HepG2 (cell line): ENCODE results near the gene SLC17A9. TPM values are rescaled to one million over a fixed set of nuclear protein-coding genes. Genes with fewer than 3 reads are reported as not detected.

Experiments used
- CREM ChIP-seq, 2 experiments: sonication (generic) in 1 of 2; formaldehyde crosslinking in 1 of 2; IDR thresholded peaks; 2 replicates each; pipeline versions ENCODE4 v1.4.0 to v1.6.1; 2016 to 2020; ENCODE audit warnings: antibody characterized with exemption in 1 of 2, mild to moderate bottlenecking in 1 of 2, missing genetic modification reagents in 1 of 2
- JUN ChIP-seq: sonication (generic); formaldehyde crosslinking; IDR thresholded peaks from 2 replicates; pipeline ENCODE4 v1.4.0; 2020; ENCODE audit warnings: mild to moderate bottlenecking, missing genetic modification reagents
- PHF5A ChIP-seq: IDR thresholded peaks from one replicate; pipeline ENCODE4 v1.6.1; 2018; ENCODE audit warnings: low read depth, missing genetic modification reagents; ENCODE audit not compliant: unreplicated experiment
- POLR2A ChIP-seq, 2 experiments: IDR thresholded peaks; 2 replicates each; pipeline ENCODE4 v1.6.1; 2011; ENCODE audit warnings: low read depth in 2 of 2, low read length in 2 of 2, mild to moderate bottlenecking in 1 of 2, moderate library complexity in 1 of 2; ENCODE audit not compliant: insufficient read depth in 1 of 2
- SMAD3 ChIP-seq: sonication (generic); formaldehyde crosslinking; IDR thresholded peaks from 2 replicates; pipeline ENCODE4 v1.4.0; 2020; ENCODE audit warnings: missing genetic modification reagents
- STAG1 ChIP-seq: sonication (generic); formaldehyde crosslinking; IDR thresholded peaks from 2 replicates; pipeline ENCODE4 v1.4.0; 2020; ENCODE audit warnings: missing genetic modification reagents
- THAP11 ChIP-seq: IDR thresholded peaks from 2 replicates; pipeline ENCODE4 v1.6.1; 2016; ENCODE audit warnings: missing biosample characterization, missing genetic modification reagents
- ZNF10 ChIP-seq: sonication (generic); formaldehyde crosslinking; IDR thresholded peaks from 2 replicates; pipeline ENCODE4 v1.4.0; 2020; ENCODE audit warnings: mild to moderate bottlenecking, low read depth, missing genetic modification reagents, borderline replicate concordance
- ZNF703 ChIP-seq: sonication (generic); formaldehyde crosslinking; IDR thresholded peaks from 2 replicates; pipeline ENCODE4 v1.5.1; 2020; ENCODE audit warnings: missing genetic modification reagents, mild to moderate bottlenecking, moderate library complexity, borderline replicate concordance
- ZSCAN29 ChIP-seq: sonication (generic); formaldehyde crosslinking; conservative IDR thresholded peaks from 2 replicates; pipeline ENCODE4 v1.4.0; 2020; ENCODE audit warnings: mild to moderate bottlenecking, missing genetic modification reagents
- ZSCAN31 ChIP-seq: sonication (generic); formaldehyde crosslinking; IDR thresholded peaks from 2 replicates; pipeline ENCODE4 v1.5.0; 2020; ENCODE audit warnings: low read depth, mild to moderate bottlenecking, missing genetic modification reagents
- polyA plus RNA-seq, 8 experiments: library from polyadenylated mRNA; depleted of rRNA in 3 of 8; stranded (reverse) in 7 of 8; unstranded in 1 of 8; fragments of >200 nt; fragmentation: Illumina TruSeq in 4 of 8; extraction: Trizol in 4 of 8; gene quantifications; 2 replicates each; pipeline versions ENCODE4 v1.2.1 to v1.2.3, GENCODE V29; 2011 to 2016; ENCODE audit warnings: low read depth in 4 of 8, missing spikeins in 1 of 8, mixed read lengths in 1 of 8; ENCODE audit not compliant: insufficient read depth in 1 of 8
- total RNA-seq, 5 experiments: library from RNA; depleted of rRNA; stranded (reverse); fragments of >200 nt; fragmentation: Illumina TruSeq; extraction: Trizol; gene quantifications; 2 replicates each; pipeline ENCODE4 v1.2.3, GENCODE V29; 2016; ENCODE audit warnings: low read depth in 1 of 5
- TF ChIP-seq, protein P1 (sequence below): sonication (generic); formaldehyde crosslinking; IDR thresholded peaks from 2 replicates; pipeline ENCODE4 v1.4.0; 2020; ENCODE audit warnings: low read depth, missing genetic modification reagents
- TF ChIP-seq, protein P2 (sequence below): sonication (generic); formaldehyde crosslinking; IDR thresholded peaks from 2 replicates; pipeline ENCODE4 v1.8.0; 2022; ENCODE audit warnings: mild to moderate bottlenecking, missing genetic modification reagents, moderate library complexity
- TF ChIP-seq, protein P3 (sequence below): sonication (generic); IDR thresholded peaks from 2 replicates; pipeline ENCODE4 v1.6.1; 2016; ENCODE audit warnings: low read depth, borderline replicate concordance
- TF ChIP-seq, protein P4 (sequence below): sonication (generic); formaldehyde crosslinking; conservative IDR thresholded peaks from 2 replicates; pipeline ENCODE4 v1.8.0; 2022; ENCODE audit warnings: mild to moderate bottlenecking, moderate library complexity, missing genetic modification reagents
- TF ChIP-seq, protein P5 (sequence below): sonication (generic); formaldehyde crosslinking; IDR thresholded peaks from 2 replicates; pipeline ENCODE4 v1.4.0; 2020; ENCODE audit warnings: missing genetic modification reagents, mild to moderate bottlenecking, borderline replicate concordance
- TF ChIP-seq, protein P6 (sequence below): sonication (generic); formaldehyde crosslinking; IDR thresholded peaks from 2 replicates; pipeline ENCODE4 v1.4.0; 2020; ENCODE audit warnings: missing genetic modification reagents

Gene SLC17A9
- total and polyA plus RNA-seq, 2 of the 13 experiments (the other 11 are each of a cell fraction or from before 2014, with no cell fraction given) = 110 to 191 TPM

DNA sequence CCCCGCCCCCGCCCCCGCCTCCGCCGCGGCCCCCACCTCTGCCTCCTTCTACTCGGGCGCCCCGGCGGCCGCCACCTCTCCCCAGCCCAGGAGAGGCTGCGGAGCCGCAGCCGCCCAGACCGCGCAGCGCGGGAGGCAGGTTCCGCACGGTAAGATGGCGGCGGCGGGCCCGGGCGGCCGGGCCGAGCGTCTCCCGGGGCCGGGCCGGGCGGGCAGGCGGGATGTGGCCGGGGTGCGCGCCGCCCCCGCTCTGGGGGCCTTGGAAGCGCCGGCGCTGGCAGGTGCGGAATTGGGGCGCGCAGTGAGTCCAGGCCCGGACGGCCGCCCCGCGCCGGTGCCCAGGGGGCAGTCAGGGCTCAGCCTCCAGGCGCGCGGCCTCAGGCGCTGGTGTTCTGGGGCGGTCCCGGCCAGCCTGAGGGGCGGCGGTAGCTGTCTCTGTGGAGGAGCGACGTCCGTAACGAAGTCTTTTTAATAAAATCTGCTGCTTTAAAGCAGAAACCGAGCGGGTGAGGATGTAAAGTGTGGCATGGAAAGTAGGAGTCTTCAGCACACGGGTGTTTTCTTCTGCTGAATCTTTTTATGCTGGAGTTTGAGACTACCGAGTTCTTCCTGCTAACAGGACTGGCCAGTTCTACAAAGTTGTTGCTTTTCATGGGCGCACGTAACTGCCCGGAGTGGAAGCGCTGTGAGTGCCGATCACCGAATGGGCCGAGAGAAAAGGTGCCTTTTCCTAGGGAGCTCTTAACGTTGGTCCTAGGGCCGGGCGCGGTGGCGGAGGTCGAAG, 14.2 kb upstream of the SLC17A9 start, which contains the start of gene GID8 (continued):
- TF ChIP-seq, protein P1, sequence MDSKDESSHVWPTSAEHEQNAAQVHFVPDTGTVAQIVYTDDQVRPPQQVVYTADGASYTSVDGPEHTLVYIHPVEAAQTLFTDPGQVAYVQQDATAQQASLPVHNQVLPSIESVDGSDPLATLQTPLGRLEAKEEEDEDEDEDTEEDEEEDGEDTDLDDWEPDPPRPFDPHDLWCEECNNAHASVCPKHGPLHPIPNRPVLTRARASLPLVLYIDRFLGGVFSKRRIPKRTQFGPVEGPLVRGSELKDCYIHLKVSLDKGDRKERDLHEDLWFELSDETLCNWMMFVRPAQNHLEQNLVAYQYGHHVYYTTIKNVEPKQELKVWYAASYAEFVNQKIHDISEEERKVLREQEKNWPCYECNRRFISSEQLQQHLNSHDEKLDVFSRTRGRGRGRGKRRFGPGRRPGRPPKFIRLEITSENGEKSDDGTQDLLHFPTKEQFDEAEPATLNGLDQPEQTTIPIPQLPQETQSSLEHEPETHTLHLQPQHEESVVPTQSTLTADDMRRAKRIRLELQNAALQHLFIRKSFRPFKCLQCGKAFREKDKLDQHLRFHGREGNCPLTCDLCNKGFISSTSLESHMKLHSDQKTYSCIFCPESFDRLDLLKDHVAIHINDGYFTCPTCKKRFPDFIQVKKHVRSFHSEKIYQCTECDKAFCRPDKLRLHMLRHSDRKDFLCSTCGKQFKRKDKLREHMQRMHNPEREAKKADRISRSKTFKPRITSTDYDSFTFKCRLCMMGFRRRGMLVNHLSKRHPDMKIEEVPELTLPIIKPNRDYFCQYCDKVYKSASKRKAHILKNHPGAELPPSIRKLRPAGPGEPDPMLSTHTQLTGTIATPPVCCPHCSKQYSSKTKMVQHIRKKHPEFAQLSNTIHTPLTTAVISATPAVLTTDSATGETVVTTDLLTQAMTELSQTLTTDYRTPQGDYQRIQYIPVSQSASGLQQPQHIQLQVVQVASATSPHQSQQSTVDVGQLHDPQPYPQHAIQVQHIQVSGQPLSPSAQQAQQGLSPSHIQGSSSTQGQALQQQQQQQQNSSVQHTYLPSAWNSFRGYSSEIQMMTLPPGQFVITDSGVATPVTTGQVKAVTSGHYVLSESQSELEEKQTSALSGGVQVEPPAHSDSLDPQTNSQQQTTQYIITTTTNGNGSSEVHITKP (CRISPR knock-in tag) = no peak
- no peak for TF ChIP-seq ZNF703 (CRISPR knock-in tag)
- no peak for TF ChIP-seq ZNF10
- TF ChIP-seq, protein P2, sequence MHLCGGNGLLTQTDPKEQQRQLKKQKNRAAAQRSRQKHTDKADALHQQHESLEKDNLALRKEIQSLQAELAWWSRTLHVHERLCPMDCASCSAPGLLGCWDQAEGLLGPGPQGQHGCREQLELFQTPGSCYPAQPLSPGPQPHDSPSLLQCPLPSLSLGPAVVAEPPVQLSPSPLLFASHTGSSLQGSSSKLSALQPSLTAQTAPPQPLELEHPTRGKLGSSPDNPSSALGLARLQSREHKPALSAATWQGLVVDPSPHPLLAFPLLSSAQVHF = no peak
- no peak for TF ChIP-seq CREM (IDR thresholded peaks at IDR 0.05)
- TF ChIP-seq CREM (CRISPR knock-in tag; IDR thresholded peaks at IDR 0.05) = no peak
- TF ChIP-seq ZSCAN31 (CRISPR knock-in tag) = 0 out of 2 replicates have a peak, but pooled peaks have one; percentile 67
- TF ChIP-seq POLR2A (IDR thresholded peaks at IDR 0.05; ENCODE audit: insufficient read depth in 1 of 2, low read depth in 2 of 2, low read length in 2 of 2) = no peak; a peak in 1 of 4 replicates
- no peak for TF ChIP-seq PHF5A (CRISPR knock-in tag)
- TF ChIP-seq, protein P3, sequence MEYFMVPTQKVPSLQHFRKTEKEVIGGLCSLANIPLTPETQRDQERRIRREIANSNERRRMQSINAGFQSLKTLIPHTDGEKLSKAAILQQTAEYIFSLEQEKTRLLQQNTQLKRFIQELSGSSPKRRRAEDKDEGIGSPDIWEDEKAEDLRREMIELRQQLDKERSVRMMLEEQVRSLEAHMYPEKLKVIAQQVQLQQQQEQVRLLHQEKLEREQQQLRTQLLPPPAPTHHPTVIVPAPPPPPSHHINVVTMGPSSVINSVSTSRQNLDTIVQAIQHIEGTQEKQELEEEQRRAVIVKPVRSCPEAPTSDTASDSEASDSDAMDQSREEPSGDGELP = no peak
- TF ChIP-seq SMAD3 (CRISPR knock-in tag) = no peak
- 0 out of 2 replicates have a peak, but pooled peaks have one; percentile 13 for TF ChIP-seq ZSCAN29 (CRISPR knock-in tag)
- TF ChIP-seq, protein P4, sequence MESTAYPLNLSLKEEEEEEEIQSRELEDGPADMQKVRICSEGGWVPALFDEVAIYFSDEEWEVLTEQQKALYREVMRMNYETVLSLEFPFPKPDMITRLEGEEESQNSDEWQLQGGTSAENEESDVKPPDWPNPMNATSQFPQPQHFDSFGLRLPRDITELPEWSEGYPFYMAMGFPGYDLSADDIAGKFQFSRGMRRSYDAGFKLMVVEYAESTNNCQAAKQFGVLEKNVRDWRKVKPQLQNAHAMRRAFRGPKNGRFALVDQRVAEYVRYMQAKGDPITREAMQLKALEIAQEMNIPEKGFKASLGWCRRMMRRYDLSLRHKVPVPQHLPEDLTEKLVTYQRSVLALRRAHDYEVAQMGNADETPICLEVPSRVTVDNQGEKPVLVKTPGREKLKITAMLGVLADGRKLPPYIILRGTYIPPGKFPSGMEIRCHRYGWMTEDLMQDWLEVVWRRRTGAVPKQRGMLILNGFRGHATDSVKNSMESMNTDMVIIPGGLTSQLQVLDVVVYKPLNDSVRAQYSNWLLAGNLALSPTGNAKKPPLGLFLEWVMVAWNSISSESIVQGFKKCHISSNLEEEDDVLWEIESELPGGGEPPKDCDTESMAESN = no peak
- TF ChIP-seq, protein P5, sequence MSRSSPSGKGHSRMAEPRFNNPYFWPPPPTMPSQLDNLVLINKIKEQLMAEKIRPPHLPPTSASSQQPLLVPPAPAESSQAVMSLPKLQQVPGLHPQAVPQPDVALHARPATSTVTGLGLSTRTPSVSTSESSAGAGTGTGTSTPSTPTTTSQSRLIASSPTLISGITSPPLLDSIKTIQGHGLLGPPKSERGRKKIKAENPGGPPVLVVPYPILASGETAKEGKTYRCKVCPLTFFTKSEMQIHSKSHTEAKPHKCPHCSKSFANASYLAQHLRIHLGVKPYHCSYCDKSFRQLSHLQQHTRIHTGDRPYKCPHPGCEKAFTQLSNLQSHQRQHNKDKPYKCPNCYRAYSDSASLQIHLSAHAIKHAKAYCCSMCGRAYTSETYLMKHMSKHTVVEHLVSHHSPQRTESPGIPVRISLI (CRISPR knock-in tag) = no peak
- 0 out of 2 replicates have a peak, but pooled peaks have one; percentile 2 for TF ChIP-seq JUN (CRISPR knock-in tag)
- TF ChIP-seq, protein P6, sequence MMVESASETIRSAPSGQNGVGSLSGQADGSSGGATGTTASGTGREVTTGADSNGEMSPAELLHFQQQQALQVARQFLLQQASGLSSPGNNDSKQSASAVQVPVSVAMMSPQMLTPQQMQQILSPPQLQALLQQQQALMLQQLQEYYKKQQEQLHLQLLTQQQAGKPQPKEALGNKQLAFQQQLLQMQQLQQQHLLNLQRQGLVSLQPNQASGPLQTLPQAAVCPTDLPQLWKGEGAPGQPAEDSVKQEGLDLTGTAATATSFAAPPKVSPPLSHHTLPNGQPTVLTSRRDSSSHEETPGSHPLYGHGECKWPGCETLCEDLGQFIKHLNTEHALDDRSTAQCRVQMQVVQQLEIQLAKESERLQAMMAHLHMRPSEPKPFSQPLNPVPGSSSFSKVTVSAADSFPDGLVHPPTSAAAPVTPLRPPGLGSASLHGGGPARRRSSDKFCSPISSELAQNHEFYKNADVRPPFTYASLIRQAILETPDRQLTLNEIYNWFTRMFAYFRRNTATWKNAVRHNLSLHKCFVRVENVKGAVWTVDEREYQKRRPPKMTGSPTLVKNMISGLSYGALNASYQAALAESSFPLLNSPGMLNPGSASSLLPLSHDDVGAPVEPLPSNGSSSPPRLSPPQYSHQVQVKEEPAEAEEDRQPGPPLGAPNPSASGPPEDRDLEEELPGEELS = no peak
- TF ChIP-seq STAG1 (CRISPR knock-in tag) = peak; percentile 8; the same call in 1 of the 2 replicates
- TF ChIP-seq THAP11 (CRISPR knock-in tag) = no peak; the same call in 1 of the 2 replicates
